Tibial nerve (tissue), 3 donors: ENCODE results near the gene FYCO1.

ENCODE experiments used
- CTCF ChIP-seq, 5 experiments: fragments of 200-600 bp in 3 of 5; fragments of 450-650 bp in 2 of 5; sonication (generic) in 3 of 5; IDR thresholded peaks; one replicate each; pipeline ENCODE4 v1.5.1; 2016 to 2019; ENCODE audit warnings: antibody characterized with exemption in 5 of 5, mild to moderate bottlenecking in 3 of 5, moderate library complexity in 2 of 5
- POLR2A ChIP-seq, 2 donors: fragments of 450-650 bp; IDR thresholded peaks; one replicate each; pipeline ENCODE4 v1.6.1; 2017; ENCODE audit warnings: antibody characterized with exemption in 2 of 2, mild to moderate bottlenecking in 2 of 2, moderate library complexity in 2 of 2

- TF ChIP-seq CTCF (IDR thresholded peaks at IDR 0.05) (no peak), POLR2A (IDR thresholded peaks at IDR 0.05) (no peak)
These were observed 123.1 kb downstream of the FYCO1 start for GRCh38 chr3:45872569-45872968.
